ENCODE data around the gene COL4A2.

The COL4A2 gene

DNA sequence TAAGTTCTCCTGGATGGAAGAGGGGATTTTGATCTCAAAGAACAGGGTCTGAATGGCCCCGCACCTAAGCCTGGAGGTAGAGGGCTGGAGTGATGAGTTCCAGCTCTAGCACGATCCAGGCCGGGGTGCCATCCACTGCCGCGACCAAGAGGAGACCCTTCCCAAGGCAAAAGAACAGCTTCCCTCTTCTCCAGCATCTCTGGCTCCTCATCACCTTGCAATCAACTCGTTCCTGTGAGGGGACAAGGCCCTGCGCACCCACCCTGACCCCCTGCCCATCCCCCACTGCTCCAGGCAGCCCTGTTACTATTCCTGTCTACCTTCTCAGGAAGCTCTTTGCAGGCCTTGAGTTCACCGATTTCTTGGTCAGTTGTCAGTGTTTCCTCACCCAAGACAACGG is 17.9 kb upstream of the COL4A2 start:
- TF ChIP-seq, protein P1, sequence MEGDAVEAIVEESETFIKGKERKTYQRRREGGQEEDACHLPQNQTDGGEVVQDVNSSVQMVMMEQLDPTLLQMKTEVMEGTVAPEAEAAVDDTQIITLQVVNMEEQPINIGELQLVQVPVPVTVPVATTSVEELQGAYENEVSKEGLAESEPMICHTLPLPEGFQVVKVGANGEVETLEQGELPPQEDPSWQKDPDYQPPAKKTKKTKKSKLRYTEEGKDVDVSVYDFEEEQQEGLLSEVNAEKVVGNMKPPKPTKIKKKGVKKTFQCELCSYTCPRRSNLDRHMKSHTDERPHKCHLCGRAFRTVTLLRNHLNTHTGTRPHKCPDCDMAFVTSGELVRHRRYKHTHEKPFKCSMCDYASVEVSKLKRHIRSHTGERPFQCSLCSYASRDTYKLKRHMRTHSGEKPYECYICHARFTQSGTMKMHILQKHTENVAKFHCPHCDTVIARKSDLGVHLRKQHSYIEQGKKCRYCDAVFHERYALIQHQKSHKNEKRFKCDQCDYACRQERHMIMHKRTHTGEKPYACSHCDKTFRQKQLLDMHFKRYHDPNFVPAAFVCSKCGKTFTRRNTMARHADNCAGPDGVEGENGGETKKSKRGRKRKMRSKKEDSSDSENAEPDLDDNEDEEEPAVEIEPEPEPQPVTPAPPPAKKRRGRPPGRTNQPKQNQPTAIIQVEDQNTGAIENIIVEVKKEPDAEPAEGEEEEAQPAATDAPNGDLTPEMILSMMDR (conservative IDR thresholded peaks at IDR 0.05; ENCODE audit: control insufficient read depth, insufficient read depth, low read depth, low read length): no peak
- no peak overlapping the region for H3K4me3 ChIP-seq (ENCODE audit: control insufficient read depth, low read depth, low read length)
- DNase-seq (ENCODE audit: low read depth): no peak

DNA sequence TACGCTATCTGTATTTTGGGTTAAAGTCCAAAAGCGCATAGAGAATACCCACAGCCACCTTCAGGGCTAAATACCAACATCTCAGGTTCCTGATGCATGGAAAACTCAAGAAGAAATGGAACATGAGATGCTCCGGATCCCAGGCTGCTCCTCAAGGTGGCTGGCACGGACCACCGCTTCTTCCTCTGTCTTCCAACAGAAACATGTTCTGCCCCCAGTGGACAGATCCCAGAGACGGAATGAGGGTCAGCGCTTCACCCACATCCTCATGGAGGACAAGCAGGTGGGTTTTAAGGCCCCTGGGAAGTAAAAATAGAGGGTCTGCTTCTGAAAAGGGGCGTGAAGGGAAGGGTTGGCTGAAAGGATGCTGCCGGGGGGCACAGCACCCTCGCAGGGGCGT is 17.4 kb upstream of the COL4A2 start:
- DNase-seq (ENCODE audit: low read depth): no peak
- TF ChIP-seq, protein P1 (conservative IDR thresholded peaks at IDR 0.05; ENCODE audit: control insufficient read depth, insufficient read depth, low read depth, low read length): no peak
- no peak overlapping the region for H3K4me3 ChIP-seq (ENCODE audit: control insufficient read depth, low read depth, low read length)

- DNase-seq (ENCODE audit: low read depth): no peak
- H3K4me3 ChIP-seq (ENCODE audit: control insufficient read depth, low read depth, low read length): no peak overlapping the region
- TF ChIP-seq, protein P1 (conservative IDR thresholded peaks at IDR 0.05; ENCODE audit: control insufficient read depth, insufficient read depth, low read depth, low read length): no peak
These were observed 16.9 kb upstream of the COL4A2 start for GRCh38 chr13:110290153-110290552.

DNA sequence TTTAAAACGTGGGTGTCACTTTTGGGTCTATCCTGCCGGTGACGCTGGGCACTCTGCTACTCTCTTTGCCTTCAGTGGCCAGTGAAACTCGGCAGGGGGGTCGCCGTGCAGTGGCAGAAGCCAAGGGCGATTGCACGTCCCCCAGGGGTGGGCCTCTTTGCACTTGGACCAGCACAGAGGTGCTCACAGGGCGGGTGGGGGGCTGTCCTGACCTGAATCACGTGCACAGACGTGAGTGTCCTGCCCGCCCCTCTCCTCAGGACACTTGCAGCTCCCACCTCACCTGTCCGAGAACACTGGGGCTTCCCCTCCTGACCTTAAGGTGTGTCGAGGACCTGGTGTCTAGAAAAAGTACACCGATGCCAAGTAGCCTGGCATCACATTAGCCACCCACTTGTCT is 16.3 kb upstream of the COL4A2 start:
- no peak overlapping the region for H3K4me3 ChIP-seq (ENCODE audit: control insufficient read depth, low read depth, low read length)
- TF ChIP-seq, protein P1 (conservative IDR thresholded peaks at IDR 0.05; ENCODE audit: control insufficient read depth, insufficient read depth, low read depth, low read length): no peak
- DNase-seq (ENCODE audit: low read depth): no peak

GRCh38 chr13:110291286-110291685 is 15.8 kb upstream of the COL4A2 start:
- no peak overlapping the region for H3K4me3 ChIP-seq (ENCODE audit: control insufficient read depth, low read depth, low read length)
- DNase-seq (ENCODE audit: low read depth): no peak
- TF ChIP-seq, protein P1 (conservative IDR thresholded peaks at IDR 0.05; ENCODE audit: control insufficient read depth, insufficient read depth, low read depth, low read length): no peak

- H3K4me3 ChIP-seq (ENCODE audit: control insufficient read depth, low read depth, low read length): no peak overlapping the region
- TF ChIP-seq, protein P1 (conservative IDR thresholded peaks at IDR 0.05; ENCODE audit: control insufficient read depth, insufficient read depth, low read depth, low read length): no peak
- no peak for DNase-seq (ENCODE audit: low read depth)
These were observed 14.0 kb upstream of the COL4A2 start for GRCh38 chr13:110293037-110293436.

GRCh38 chr13:110293649-110294048 is 13.4 kb upstream of the COL4A2 start:
- no peak for DNase-seq (ENCODE audit: low read depth)
- TF ChIP-seq, protein P1 (conservative IDR thresholded peaks at IDR 0.05; ENCODE audit: control insufficient read depth, insufficient read depth, low read depth, low read length): no peak

More at GRCh38 chr13:110293649-110294048, 13.4 kb upstream of the COL4A2 start:
- no peak overlapping the region for H3K4me3 ChIP-seq (ENCODE audit: control insufficient read depth, low read depth, low read length)
